Bronchial epithelial cell (primary cell): ENCODE results near the gene NUDT3. TPM values are rescaled to one million over a fixed set of nuclear protein-coding genes. Genes with fewer than 3 reads are reported as not detected.
"Not testable (repeated sequence)": the region's sequence is repeated elsewhere in the genome, so short reads cannot be mapped to it uniquely, and the experiment has no call there.

Experiments used
- DNase-seq: peaks from one replicate; pipeline ENCODE4 v3.0.0-alpha.2; 2010; ENCODE audit warnings: low read depth
- FAIRE-seq: peaks from 2 replicates; lab custom pipeline; 2011; peaks lifted over from hg19 to GRCh38; lab: Jason Lieb, UNC
- H3K27me3 ChIP-seq: 2 replicates; pipeline ENCODE4 v1.5.1; 2011; ENCODE audit warnings: low read length; ENCODE audit not compliant: control insufficient read depth, insufficient read depth
- H3K36me3 ChIP-seq: 2 replicates; pipeline ENCODE4 v1.5.1; 2011; ENCODE audit warnings: low read length; ENCODE audit not compliant: control insufficient read depth, insufficient read depth
- H3K4me3 ChIP-seq: 2 replicates; pipeline ENCODE4 v1.5.1; 2011; ENCODE audit warnings: mild to moderate bottlenecking, low read depth, low read length, control low read depth
- total RNA-seq: library from RNA; depleted of rRNA; stranded (reverse); fragments of >200 nt; gene quantifications from 2 replicates; pipeline ENCODE4 v1.2.1, GENCODE V29; 2014
- TF ChIP-seq, protein P1 (sequence below): IDR thresholded peaks from 2 replicates; pipeline ENCODE4 v1.5.1; 2011; ENCODE audit warnings: mild to moderate bottlenecking, moderate library complexity, low read length, control low read depth, inconsistent platforms; ENCODE audit not compliant: insufficient read depth, severe bottlenecking

The NUDT3 gene
- total RNA-seq, 1 donor from 2014 or later, result 15.8 TPM

GRCh38 chr6:34373511-34373910, 19.0 kb downstream of the NUDT3 start:
- no peaks in the 10 kb centered on the region for H3K27me3 ChIP-seq
- H3K4me3 ChIP-seq, result no peak overlapping the region
- FAIRE-seq (no peak), DNase-seq (no peak)
- peaks cover 4% of the 10 kb centered on the region for H3K36me3 ChIP-seq
- TF ChIP-seq, protein P1, sequence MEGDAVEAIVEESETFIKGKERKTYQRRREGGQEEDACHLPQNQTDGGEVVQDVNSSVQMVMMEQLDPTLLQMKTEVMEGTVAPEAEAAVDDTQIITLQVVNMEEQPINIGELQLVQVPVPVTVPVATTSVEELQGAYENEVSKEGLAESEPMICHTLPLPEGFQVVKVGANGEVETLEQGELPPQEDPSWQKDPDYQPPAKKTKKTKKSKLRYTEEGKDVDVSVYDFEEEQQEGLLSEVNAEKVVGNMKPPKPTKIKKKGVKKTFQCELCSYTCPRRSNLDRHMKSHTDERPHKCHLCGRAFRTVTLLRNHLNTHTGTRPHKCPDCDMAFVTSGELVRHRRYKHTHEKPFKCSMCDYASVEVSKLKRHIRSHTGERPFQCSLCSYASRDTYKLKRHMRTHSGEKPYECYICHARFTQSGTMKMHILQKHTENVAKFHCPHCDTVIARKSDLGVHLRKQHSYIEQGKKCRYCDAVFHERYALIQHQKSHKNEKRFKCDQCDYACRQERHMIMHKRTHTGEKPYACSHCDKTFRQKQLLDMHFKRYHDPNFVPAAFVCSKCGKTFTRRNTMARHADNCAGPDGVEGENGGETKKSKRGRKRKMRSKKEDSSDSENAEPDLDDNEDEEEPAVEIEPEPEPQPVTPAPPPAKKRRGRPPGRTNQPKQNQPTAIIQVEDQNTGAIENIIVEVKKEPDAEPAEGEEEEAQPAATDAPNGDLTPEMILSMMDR, result no peak

DNA sequence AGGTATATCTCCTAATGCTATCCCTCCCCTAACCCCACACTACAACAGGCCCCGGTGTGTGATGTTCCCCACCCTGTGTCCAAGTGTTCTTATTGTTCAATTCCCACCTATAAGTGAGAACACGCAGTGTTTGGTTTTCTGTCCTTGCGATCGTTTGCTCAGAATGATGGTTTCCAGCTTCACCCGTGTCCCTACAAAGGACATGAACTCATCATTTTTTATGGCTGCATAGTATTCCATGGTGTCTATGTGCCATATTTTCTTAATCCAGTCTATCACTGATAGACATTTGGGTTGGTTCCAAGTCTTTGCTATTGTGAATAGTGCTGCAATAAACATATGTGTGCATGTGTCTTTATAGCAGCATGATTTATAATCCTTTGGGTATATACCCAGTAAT, 20.6 kb downstream of the NUDT3 start:
- H3K36me3 ChIP-seq, DNase-seq, H3K27me3 ChIP-seq, FAIRE-seq, H3K4me3 ChIP-seq: not testable (repeated sequence)

GRCh38 chr6:34370361-34370760, 22.1 kb downstream of the NUDT3 start:
- TF ChIP-seq, protein P1, result no peak
- FAIRE-seq, result no peak
- no peak overlapping the region for H3K4me3 ChIP-seq
- DNase-seq, result no peak
- peaks cover 2% of the 10 kb centered on the region for H3K36me3 ChIP-seq
- H3K27me3 ChIP-seq, result no peaks in the 10 kb centered on the region

- Histone ChIP-seq H3K27me3 (no peaks in the 10 kb centered on the region), H3K36me3 (peaks cover 2% of the 10 kb centered on the region), H3K4me3 (no peak overlapping the region)
- FAIRE-seq, result no peak
- DNase-seq, result no peak
- TF ChIP-seq, protein P1, result no peak
These were observed 23.1 kb downstream of the NUDT3 start for GRCh38 chr6:34369385-34369784.

DNA sequence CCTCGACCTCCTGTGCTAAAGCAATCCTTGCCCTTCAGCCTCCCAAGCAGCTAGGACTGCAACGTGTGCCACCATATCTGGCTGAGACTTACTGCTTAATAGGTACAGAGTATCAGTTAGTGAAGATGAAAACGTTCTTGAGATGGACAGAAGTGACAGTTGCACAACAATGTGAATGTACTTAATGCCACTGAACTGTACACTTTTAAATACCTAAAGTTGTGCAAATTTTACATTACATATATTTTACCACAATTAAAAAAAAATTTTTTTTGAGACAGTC, 25.9 kb downstream of the NUDT3 start:
- H3K27me3 ChIP-seq, result no peaks in the 10 kb centered on the region
- H3K4me3 ChIP-seq, result no peak overlapping the region
- FAIRE-seq (no peak), DNase-seq (no peak)
- peaks cover 2% of the 10 kb centered on the region for H3K36me3 ChIP-seq
- TF ChIP-seq, protein P1, result no peak

DNA sequence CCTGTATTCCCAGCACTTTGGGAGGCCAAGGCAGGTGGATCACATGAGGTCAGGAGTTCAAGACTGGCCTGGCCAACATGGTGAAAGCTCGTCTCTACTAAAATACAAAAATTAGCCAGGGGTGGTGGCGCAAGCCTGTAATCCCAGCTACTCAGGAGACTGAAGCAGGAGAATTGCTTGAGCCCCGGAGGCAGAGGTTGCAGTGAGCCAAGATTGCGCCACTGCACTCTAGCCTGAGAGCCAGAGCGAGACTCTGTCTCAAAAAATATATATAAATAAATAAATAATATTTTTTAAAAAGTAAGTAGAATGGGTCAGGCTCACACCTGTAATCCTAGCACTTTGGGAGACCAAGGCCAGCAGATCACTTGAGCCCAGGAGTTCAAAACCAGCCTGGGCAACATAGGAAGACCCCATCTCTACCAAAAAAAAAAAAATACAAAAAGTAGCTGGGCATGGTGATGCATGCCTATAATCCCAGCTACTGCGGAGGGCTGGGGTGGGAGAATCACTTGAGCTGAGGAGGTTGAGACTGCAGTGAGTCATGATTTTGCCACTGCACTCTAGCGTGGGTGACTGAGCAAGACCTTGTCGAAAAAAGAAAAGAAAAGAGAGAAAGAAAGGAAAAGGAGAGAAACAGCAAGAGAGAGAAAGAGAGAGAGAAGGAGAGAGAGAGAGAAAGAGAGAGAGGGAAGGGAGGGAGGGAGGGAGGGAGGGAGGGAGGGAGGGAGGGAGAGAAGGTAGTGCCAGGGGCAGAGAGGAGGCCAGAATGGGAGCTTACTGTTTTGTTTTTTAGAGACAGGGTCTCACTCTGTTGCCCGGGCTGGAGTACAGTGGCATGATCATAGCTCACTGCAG, 26.5 kb downstream of the NUDT3 start:
- DNase-seq, result peak; percentile 76
- H3K36me3 ChIP-seq, H3K4me3 ChIP-seq, H3K27me3 ChIP-seq, FAIRE-seq: not testable (repeated sequence)

DNA sequence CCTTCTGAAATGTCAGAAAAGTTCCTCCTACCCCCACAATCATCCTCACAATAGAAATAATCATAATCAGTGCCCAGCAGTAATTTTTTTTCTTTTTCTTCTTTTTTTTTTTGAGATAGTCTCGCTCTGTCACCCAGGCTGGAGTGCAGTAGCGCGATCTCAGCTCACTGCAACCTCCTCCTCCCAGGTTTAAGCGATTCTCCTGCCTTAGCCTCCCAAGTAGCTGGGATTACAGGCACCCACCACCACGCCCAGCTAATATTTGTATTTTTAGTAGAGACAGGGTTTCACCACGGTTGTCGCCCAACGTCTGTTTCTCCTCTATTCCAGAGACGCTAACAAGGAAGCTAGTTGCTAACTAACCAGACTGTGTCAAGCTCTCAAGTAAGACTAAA, 28.8 kb downstream of the NUDT3 start:
- not testable (repeated sequence) for H3K36me3 ChIP-seq, DNase-seq, FAIRE-seq, H3K27me3 ChIP-seq, H3K4me3 ChIP-seq
